HuH-7 (cell line): ENCODE data around the gene ESR2.
"Not testable (repeated sequence)": the region's sequence is repeated elsewhere in the genome, so short reads cannot be mapped to it uniquely, and the experiment has no call there.

Experiments used
- DNase-seq: peaks from one replicate; pipeline ENCODE4 v3.0.0; 2011; ENCODE audit warnings: low spot score

The ESR2 gene

GRCh38 chr14:64196814-64197411 lies 97.3 kb downstream of the ESR2 start:
- DNase-seq: no peak

- DNase-seq: no peak
Observed at GRCh38 chr14:64196056-64196455, 98.1 kb downstream of the ESR2 start.

GRCh38 chr14:64195199-64195598 lies 99.0 kb downstream of the ESR2 start:
- no peak for DNase-seq

- DNase-seq: no peak
Observed at GRCh38 chr14:64194404-64194803, 99.8 kb downstream of the ESR2 start.

- no peak for DNase-seq
Observed at GRCh38 chr14:64193821-64194220, 100.3 kb downstream of the ESR2 start.

- no peak for DNase-seq
Observed at GRCh38 chr14:64191756-64192155, 102.4 kb downstream of the ESR2 start.

- DNase-seq: no peak
Observed at GRCh38 chr14:64190974-64191502, 103.1 kb downstream of the ESR2 start.

- DNase-seq: no peak
Observed at GRCh38 chr14:64187331-64187730, 106.8 kb downstream of the ESR2 start.

GRCh38 chr14:64186231-64187129 lies 107.7 kb downstream of the ESR2 start:
- no peak for DNase-seq

GRCh38 chr14:64185184-64185583 lies 109.0 kb downstream of the ESR2 start:
- DNase-seq: no peak

- no peak for DNase-seq
Observed at GRCh38 chr14:64184103-64184729, 110.0 kb downstream of the ESR2 start.

GRCh38 chr14:64182908-64183307 lies 111.3 kb downstream of the ESR2 start:
- not testable (repeated sequence) for DNase-seq

- no peak for DNase-seq
Observed at GRCh38 chr14:64178814-64179213, 115.4 kb downstream of the ESR2 start.

- DNase-seq: no peak
Observed at GRCh38 chr14:64176330-64176729, 117.8 kb downstream of the ESR2 start.

- DNase-seq: no peak
Observed at GRCh38 chr14:64174922-64175782, 119.0 kb downstream of the ESR2 start.

- no peak for DNase-seq
Observed at GRCh38 chr14:64170181-64170580, 124.0 kb downstream of the ESR2 start.

- DNase-seq: no peak
Observed at GRCh38 chr14:64159588-64159987, 134.6 kb downstream of the ESR2 start.

- no peak for DNase-seq
Observed at GRCh38 chr14:64158608-64159007, 135.6 kb downstream of the ESR2 start.

- no peak for DNase-seq
Observed at GRCh38 chr14:64149921-64150320, 144.2 kb downstream of the ESR2 start.

- DNase-seq: no peak
Observed at GRCh38 chr14:64147126-64147790, 146.9 kb downstream of the ESR2 start.

- DNase-seq: no peak
Observed at GRCh38 chr14:64137657-64138290, 156.4 kb downstream of the ESR2 start.
